ENCODE results near the gene ELFN1.

Gene ELFN1

DNA sequence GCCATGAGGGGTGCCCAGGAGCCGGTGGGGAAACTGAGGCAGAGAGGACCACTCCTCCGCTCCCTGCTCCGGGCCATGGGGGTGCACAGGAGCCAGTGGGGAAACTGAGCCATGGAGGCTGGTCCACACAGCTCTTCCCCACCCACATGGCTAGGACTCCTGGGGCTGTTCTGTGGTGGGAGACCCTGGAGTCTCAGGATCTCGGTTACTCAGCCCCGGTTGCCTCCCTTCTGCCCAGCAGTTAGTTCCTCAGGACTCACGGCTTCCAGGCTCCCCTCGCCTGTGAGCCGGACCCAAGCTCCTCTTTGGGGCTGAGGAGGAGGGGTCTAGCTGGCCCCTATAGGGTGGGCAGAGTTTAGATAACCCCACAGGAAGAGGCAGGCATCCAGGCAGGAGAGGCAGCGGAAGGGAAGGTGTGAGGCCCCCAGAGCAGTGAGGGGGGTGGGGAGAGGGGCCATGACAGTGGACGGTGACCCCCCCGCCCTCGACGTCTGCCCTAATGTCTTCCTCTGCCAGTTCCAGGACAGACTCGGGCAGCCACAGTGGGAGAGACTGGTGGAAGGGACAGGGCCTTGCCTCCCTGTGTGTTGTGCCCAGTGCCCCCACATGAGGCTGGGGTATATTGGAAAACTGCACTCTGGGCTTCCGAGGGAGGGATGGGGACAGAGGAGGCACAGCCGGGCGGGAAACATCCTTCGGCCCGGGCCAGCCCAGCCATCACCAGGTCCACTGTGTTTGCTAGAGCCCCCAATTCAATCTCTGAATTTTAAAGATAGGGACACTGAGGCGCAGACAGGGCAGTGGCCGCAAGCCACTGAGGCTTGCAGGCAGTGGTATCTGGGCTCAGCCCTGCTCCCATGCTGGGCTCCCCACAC lies 4.3 kb downstream of the ELFN1 start:
- TF ChIP-seq, protein P1, sequence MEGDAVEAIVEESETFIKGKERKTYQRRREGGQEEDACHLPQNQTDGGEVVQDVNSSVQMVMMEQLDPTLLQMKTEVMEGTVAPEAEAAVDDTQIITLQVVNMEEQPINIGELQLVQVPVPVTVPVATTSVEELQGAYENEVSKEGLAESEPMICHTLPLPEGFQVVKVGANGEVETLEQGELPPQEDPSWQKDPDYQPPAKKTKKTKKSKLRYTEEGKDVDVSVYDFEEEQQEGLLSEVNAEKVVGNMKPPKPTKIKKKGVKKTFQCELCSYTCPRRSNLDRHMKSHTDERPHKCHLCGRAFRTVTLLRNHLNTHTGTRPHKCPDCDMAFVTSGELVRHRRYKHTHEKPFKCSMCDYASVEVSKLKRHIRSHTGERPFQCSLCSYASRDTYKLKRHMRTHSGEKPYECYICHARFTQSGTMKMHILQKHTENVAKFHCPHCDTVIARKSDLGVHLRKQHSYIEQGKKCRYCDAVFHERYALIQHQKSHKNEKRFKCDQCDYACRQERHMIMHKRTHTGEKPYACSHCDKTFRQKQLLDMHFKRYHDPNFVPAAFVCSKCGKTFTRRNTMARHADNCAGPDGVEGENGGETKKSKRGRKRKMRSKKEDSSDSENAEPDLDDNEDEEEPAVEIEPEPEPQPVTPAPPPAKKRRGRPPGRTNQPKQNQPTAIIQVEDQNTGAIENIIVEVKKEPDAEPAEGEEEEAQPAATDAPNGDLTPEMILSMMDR (IDR thresholded peaks at IDR 0.05; ENCODE audit: unreplicated experiment in 3 of 3), result no peak
- no peaks in the 10 kb centered on the region for H3K36me3 Mint-ChIP-seq (ENCODE audit: low read depth)
- H3K9me3 Mint-ChIP-seq, result no peaks in the 10 kb centered on the region
- peaks cover 14% of the 10 kb centered on the region for H3K4me1 Mint-ChIP-seq
- H3K27me3 Mint-ChIP-seq (ENCODE audit: low read depth), result peaks cover 25% of the 10 kb centered on the region
- H3K27ac Mint-ChIP-seq, result no peak overlapping the region
- no peak overlapping the region for H3K4me3 Mint-ChIP-seq

DNA sequence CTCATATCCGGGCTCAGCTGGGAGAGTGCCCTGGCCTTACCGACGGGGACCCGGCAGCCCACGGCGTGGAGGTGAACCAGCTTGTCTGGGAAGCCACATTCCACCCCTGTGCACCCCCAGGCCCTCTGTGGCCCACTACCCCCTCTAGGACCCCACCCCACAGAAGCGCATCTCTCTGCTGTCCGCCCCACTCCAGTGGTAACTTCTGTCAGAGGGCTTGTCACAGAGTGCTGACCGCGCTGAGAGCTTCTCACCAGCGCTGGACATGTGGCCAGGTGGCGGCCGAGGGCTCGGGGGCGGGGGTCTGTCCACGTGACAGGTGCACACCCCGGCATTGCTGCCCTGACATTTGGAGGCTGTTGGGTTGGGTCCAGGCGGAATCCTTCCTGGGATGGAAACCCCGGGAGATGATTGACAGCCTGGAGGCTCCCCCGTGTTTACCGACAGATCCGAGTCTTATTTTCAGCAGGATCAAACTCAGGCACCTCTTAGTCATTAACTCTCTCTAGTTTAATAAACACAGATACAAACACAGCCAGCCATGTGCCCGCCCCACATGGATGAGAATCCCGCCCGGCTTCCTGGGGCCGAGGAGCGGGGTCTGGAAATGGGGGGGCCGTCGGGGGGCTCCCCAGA lies 5.1 kb downstream of the ELFN1 start:
- Mint-ChIP-seq H3K27me3 (ENCODE audit: low read depth) (peaks cover 23% of the 10 kb centered on the region), H3K36me3 (ENCODE audit: low read depth) (peaks cover 4% of the 10 kb centered on the region), H3K4me1 (peaks cover 14% of the 10 kb centered on the region), H3K4me3 (no peak overlapping the region), H3K27ac (no peak overlapping the region), H3K9me3 (no peaks in the 10 kb centered on the region)
- TF ChIP-seq, protein P1 (IDR thresholded peaks at IDR 0.05; ENCODE audit: unreplicated experiment in 3 of 3), result no peak

DNA sequence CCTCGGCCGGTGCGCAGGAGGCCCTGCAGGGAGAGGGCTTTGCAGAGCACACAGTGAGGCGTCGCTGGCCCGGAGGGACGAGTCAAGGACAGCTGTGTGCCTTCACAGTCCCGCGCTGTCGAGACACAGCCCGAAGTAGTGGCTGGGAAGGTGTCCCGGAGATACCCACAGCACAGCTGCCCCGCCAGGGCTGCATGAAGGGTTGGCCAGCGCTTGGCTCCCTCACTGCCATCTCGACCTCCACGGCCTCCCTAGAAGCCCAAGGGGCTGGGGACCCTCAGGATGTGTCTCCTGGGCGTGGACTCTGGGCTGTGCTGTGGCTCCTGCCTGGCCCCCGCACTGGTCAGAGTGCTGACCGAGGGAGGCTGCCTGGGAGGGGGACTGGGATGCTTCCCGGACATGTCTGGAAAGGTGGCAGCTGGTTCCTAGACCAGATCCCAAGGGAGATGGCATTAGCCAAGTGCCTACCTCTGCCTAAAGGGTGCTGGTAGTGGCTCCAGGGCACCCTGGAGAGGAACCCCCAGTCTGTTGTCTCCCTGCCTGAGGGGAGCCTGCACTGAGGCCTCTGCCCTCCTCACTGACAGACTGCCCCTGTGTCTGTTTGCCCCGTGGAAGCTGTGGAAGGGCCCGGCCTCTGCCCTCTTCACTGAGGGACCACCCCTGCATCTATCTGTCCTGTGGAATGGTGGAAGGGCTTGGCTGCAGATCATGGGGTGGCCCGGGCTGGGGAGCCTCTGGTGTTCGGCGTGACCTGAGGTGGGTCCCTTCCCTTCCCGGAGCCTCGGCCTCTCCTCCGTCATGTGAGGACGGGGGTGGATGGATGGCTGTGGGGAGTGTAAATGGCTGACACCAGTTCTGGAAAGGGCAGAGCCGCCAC lies 5.8 kb downstream of the ELFN1 start:
- peaks cover under 1% of the 10 kb centered on the region for H3K9me3 Mint-ChIP-seq
- peaks cover 14% of the 10 kb centered on the region for H3K4me1 Mint-ChIP-seq
- peaks cover 11% of the 10 kb centered on the region for H3K36me3 Mint-ChIP-seq (ENCODE audit: low read depth)
- peaks cover 23% of the 10 kb centered on the region for H3K27me3 Mint-ChIP-seq (ENCODE audit: low read depth)
- TF ChIP-seq, protein P1 (IDR thresholded peaks at IDR 0.05; ENCODE audit: unreplicated experiment in 3 of 3), result no peak
- H3K4me3 Mint-ChIP-seq, result no peak overlapping the region
- no peak overlapping the region for H3K27ac Mint-ChIP-seq

DNA sequence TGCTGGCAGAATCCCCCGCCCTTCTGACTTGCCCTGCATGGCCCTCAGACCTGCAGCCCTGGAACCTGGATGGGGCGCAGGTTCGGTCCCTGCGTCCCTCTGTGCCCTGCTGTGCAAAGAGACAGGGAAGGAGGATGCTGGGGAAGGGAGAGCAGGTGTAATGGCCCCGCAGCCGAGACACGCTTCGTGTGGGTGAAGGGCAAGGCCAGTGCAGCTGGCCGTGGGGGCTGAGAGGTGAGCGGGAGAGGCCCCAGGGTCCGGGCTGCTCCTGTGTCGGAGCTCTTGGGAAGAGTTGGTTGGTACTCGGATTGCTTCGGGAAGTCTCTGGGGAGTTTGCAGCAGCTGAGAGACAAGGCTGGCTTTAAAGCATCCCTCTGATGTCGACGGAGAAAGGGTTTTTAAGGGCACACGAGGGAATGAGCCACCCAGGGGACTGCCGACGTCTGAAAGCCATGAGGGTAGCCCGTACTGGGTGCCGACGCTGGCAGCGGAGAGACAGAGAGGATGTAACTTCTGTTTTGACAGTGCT lies 6.5 kb downstream of the ELFN1 start:
- TF ChIP-seq, protein P1 (IDR thresholded peaks at IDR 0.05; ENCODE audit: unreplicated experiment in 3 of 3), result no peak
- peaks cover 16% of the 10 kb centered on the region for H3K36me3 Mint-ChIP-seq (ENCODE audit: low read depth)
- no peak overlapping the region for H3K4me3 Mint-ChIP-seq
- H3K4me1 Mint-ChIP-seq, result peaks cover 14% of the 10 kb centered on the region
- peaks cover 17% of the 10 kb centered on the region for H3K27me3 Mint-ChIP-seq (ENCODE audit: low read depth)
- H3K27ac Mint-ChIP-seq, result no peak overlapping the region
- peaks cover 4% of the 10 kb centered on the region for H3K9me3 Mint-ChIP-seq

DNA sequence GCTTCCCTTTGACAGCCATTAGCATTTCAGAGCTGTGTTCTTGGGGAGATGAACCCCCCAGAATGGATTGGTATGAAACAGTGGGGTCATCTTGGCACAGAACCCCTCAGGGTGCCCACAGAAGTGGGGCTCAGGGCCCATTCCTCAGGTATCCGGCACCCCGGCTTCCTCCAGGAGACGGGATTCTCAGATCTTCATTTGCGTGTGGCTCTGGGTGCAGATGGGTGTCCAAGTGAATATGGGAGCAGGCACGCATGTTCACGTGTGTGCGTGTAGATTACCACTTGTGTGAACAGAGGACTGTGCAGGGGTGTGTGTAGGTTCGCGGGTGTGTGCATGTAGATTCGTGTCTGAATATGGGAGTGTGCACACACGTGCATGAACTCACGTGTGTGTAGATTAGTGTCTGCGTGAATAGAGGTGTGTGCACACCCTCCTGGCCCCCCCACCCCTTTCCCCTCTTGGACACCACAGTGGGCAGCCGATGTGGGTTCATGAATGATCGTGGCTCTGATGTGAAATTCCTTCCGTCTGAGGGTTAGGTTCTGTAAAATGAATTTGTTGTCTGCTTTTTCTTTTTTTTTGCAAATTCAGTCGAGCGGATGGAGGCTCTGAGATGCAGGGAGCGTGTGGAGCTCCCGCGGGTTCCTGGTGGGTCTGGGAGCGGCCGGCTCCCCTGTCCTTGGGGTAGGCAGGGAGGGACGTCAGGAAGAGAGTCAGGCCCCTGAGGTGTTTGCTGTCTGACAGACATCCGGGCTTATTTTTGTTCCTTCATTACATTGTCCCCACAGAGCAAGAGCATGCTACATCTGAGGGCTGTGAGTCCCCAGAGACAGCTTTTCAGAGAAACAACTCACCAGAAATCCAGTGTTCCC lies 7.4 kb downstream of the ELFN1 start:
- TF ChIP-seq, protein P1 (IDR thresholded peaks at IDR 0.05; ENCODE audit: unreplicated experiment in 3 of 3), result no peak

More for the DNA sequence above, 7.4 kb downstream of the ELFN1 start:
- peaks cover 25% of the 10 kb centered on the region for H3K36me3 Mint-ChIP-seq (ENCODE audit: low read depth)
- H3K4me1 Mint-ChIP-seq, result peaks cover 12% of the 10 kb centered on the region
- no peak overlapping the region for H3K4me3 Mint-ChIP-seq
- no peak overlapping the region for H3K27ac Mint-ChIP-seq
- H3K27me3 Mint-ChIP-seq (ENCODE audit: low read depth), result peaks cover 13% of the 10 kb centered on the region
- peaks cover 7% of the 10 kb centered on the region for H3K9me3 Mint-ChIP-seq

All from nephron (organoid).